NCI-H146 treated with DMSO at 0.1 percent for 48 hours (cell line): Measurements from ENCODE around the gene NKIRAS1.
"Not testable (repeated sequence)": the region's sequence is repeated elsewhere in the genome, so short reads cannot be mapped to it uniquely, and the experiment has no call there.

Experiments used
- DNase-seq: peaks from one replicate; lab custom pipeline; 2025; ENCODE audit not compliant: unreplicated experiment; lab: John Stamatoyannopoulos, UW

Gene NKIRAS1

GRCh38 chr3:23940775-23941174 lies 24.0 kb upstream of the NKIRAS1 start:
- DNase-seq, result no peak

GRCh38 chr3:23938688-23939087 lies 21.9 kb upstream of the NKIRAS1 start:
- no peak for DNase-seq

- DNase-seq, result no peak
These were observed 20.5 kb upstream of the NKIRAS1 start for GRCh38 chr3:23937296-23937695.

- no peak for DNase-seq
These were observed 17.5 kb upstream of the NKIRAS1 start for GRCh38 chr3:23934253-23934652.

GRCh38 chr3:23932571-23932970 lies 15.8 kb upstream of the NKIRAS1 start:
- DNase-seq, result no peak

- no peak for DNase-seq
These were observed 14.8 kb upstream of the NKIRAS1 start for GRCh38 chr3:23931597-23931996.

GRCh38 chr3:23928524-23928923 lies 11.7 kb upstream of the NKIRAS1 start:
- no peak for DNase-seq

- DNase-seq, result no peak
These were observed 9.9 kb upstream of the NKIRAS1 start for GRCh38 chr3:23926736-23927135.

GRCh38 chr3:23926246-23926645 lies 9.5 kb upstream of the NKIRAS1 start:
- DNase-seq, result no peak

GRCh38 chr3:23923786-23924185 lies 7.0 kb upstream of the NKIRAS1 start:
- DNase-seq, result no peak

GRCh38 chr3:23921052-23921511 lies 4.3 kb upstream of the NKIRAS1 start:
- no peak for DNase-seq

- no peak for DNase-seq
These were observed 3.4 kb upstream of the NKIRAS1 start for GRCh38 chr3:23920151-23920655.

GRCh38 chr3:23919628-23920027 lies 2.8 kb upstream of the NKIRAS1 start:
- no peak for DNase-seq

GRCh38 chr3:23918331-23918730 lies 1.5 kb upstream of the NKIRAS1 start:
- DNase-seq, result not testable (repeated sequence)

GRCh38 chr3:23917679-23918303 lies 1.0 kb upstream of the NKIRAS1 start:
- peak; percentile 24 for DNase-seq

- no peak for DNase-seq
These were observed 471 bp downstream of the NKIRAS1 start for GRCh38 chr3:23916152-23916885.

- peak; percentile 24 for DNase-seq
These were observed 1.2 kb downstream of the NKIRAS1 start for GRCh38 chr3:23915537-23916108.

GRCh38 chr3:23913873-23914743 lies 2.7 kb downstream of the NKIRAS1 start:
- DNase-seq, result no peak

- no peak for DNase-seq
These were observed 3.6 kb downstream of the NKIRAS1 start for GRCh38 chr3:23913182-23913581.

- not testable (repeated sequence) for DNase-seq
These were observed 4.5 kb downstream of the NKIRAS1 start for GRCh38 chr3:23912335-23912734.

GRCh38 chr3:23911397-23911796 lies 5.4 kb downstream of the NKIRAS1 start:
- DNase-seq, result no peak
